ENCODE measurements around the gene MCOLN3.

Gene MCOLN3

GRCh38 chr1:85061711-85062424 is 13.6 kb upstream of the MCOLN3 start:
- H3K9me3 ChIP-seq (ENCODE audit: control insufficient read depth, insufficient read depth, low read length) = no peaks in the 10 kb centered on the region
- H3K4me1 ChIP-seq (ENCODE audit: insufficient read depth, low read length) = no peaks in the 10 kb centered on the region
- peak overlapping the region; percentile 64; the same call in 1 of the 2 replicates for H3K9ac ChIP-seq (ENCODE audit: low read depth, low read length)
- H3K36me3 ChIP-seq (ENCODE audit: insufficient read depth, low read length) = no peaks in the 10 kb centered on the region

- Histone ChIP-seq H3K4me1 (ENCODE audit: insufficient read depth, low read length) (no peaks in the 10 kb centered on the region), H3K9me3 (ENCODE audit: control insufficient read depth, insufficient read depth, low read length) (no peaks in the 10 kb centered on the region), H3K9ac (ENCODE audit: low read depth, low read length) (no peak overlapping the region), H3K36me3 (ENCODE audit: insufficient read depth, low read length) (no peaks in the 10 kb centered on the region)
These were observed 11.7 kb upstream of the MCOLN3 start for GRCh38 chr1:85060038-85060437.

GRCh38 chr1:85059563-85059962 is 11.3 kb upstream of the MCOLN3 start:
- no peaks in the 10 kb centered on the region for H3K36me3 ChIP-seq (ENCODE audit: insufficient read depth, low read length)
- H3K4me1 ChIP-seq (ENCODE audit: insufficient read depth, low read length) = no peaks in the 10 kb centered on the region
- H3K9me3 ChIP-seq (ENCODE audit: control insufficient read depth, insufficient read depth, low read length) = no peaks in the 10 kb centered on the region
- H3K9ac ChIP-seq (ENCODE audit: low read depth, low read length) = no peak overlapping the region

- H3K36me3 ChIP-seq (ENCODE audit: insufficient read depth, low read length) = no peaks in the 10 kb centered on the region
- H3K9me3 ChIP-seq (ENCODE audit: control insufficient read depth, insufficient read depth, low read length) = no peaks in the 10 kb centered on the region
- H3K9ac ChIP-seq (ENCODE audit: low read depth, low read length) = no peak overlapping the region
- no peaks in the 10 kb centered on the region for H3K4me1 ChIP-seq (ENCODE audit: insufficient read depth, low read length)
These were observed 10.5 kb upstream of the MCOLN3 start for GRCh38 chr1:85058786-85059185.

- H3K9me3 ChIP-seq (ENCODE audit: control insufficient read depth, insufficient read depth, low read length) = no peaks in the 10 kb centered on the region
- H3K4me1 ChIP-seq (ENCODE audit: insufficient read depth, low read length) = no peaks in the 10 kb centered on the region
- H3K9ac ChIP-seq (ENCODE audit: low read depth, low read length) = no peak overlapping the region
- H3K36me3 ChIP-seq (ENCODE audit: insufficient read depth, low read length) = no peaks in the 10 kb centered on the region
These were observed 10.0 kb upstream of the MCOLN3 start for GRCh38 chr1:85058311-85058710.

- no peaks in the 10 kb centered on the region for H3K9me3 ChIP-seq (ENCODE audit: control insufficient read depth, insufficient read depth, low read length)
- H3K9ac ChIP-seq (ENCODE audit: low read depth, low read length) = no peak overlapping the region
- no peaks in the 10 kb centered on the region for H3K4me1 ChIP-seq (ENCODE audit: insufficient read depth, low read length)
- H3K36me3 ChIP-seq (ENCODE audit: insufficient read depth, low read length) = no peaks in the 10 kb centered on the region
These were observed 6.4 kb upstream of the MCOLN3 start for GRCh38 chr1:85054664-85055063.

GRCh38 chr1:85049735-85050166 is 1.5 kb upstream of the MCOLN3 start:
- Histone ChIP-seq H3K9ac (ENCODE audit: low read depth, low read length) (peak overlapping the region; percentile 26; the same call in 1 of the 2 replicates), H3K9me3 (ENCODE audit: control insufficient read depth, insufficient read depth, low read length) (no peaks in the 10 kb centered on the region), H3K36me3 (ENCODE audit: insufficient read depth, low read length) (no peaks in the 10 kb centered on the region), H3K4me1 (ENCODE audit: insufficient read depth, low read length) (peaks cover 4% of the 10 kb centered on the region; the same call in 1 of the 2 replicates)

- Histone ChIP-seq H3K4me1 (ENCODE audit: insufficient read depth, low read length) (peaks cover 8% of the 10 kb centered on the region; the same call in 1 of the 2 replicates), H3K9ac (ENCODE audit: low read depth, low read length) (peak overlapping the region; percentile 67), H3K9me3 (ENCODE audit: control insufficient read depth, insufficient read depth, low read length) (no peaks in the 10 kb centered on the region), H3K36me3 (ENCODE audit: insufficient read depth, low read length) (no peaks in the 10 kb centered on the region)
These were observed 616 bp downstream of the MCOLN3 start for GRCh38 chr1:85047472-85048295.

GRCh38 chr1:85047144-85047471 is 1.2 kb downstream of the MCOLN3 start:
- Histone ChIP-seq H3K4me1 (ENCODE audit: insufficient read depth, low read length) (peaks cover 12% of the 10 kb centered on the region; the same call in 1 of the 2 replicates), H3K36me3 (ENCODE audit: insufficient read depth, low read length) (no peaks in the 10 kb centered on the region), H3K9ac (ENCODE audit: low read depth, low read length) (peak overlapping the region; percentile 67; the same call in 1 of the 2 replicates), H3K9me3 (ENCODE audit: control insufficient read depth, insufficient read depth, low read length) (no peaks in the 10 kb centered on the region)

GRCh38 chr1:85042413-85042812 is 5.9 kb downstream of the MCOLN3 start:
- Histone ChIP-seq H3K9me3 (ENCODE audit: control insufficient read depth, insufficient read depth, low read length) (no peaks in the 10 kb centered on the region), H3K9ac (ENCODE audit: low read depth, low read length) (no peak overlapping the region), H3K36me3 (ENCODE audit: insufficient read depth, low read length) (no peaks in the 10 kb centered on the region), H3K4me1 (ENCODE audit: insufficient read depth, low read length) (peaks cover 10% of the 10 kb centered on the region; the same call in 1 of the 2 replicates)

GRCh38 chr1:85041793-85042192 is 6.5 kb downstream of the MCOLN3 start:
- Histone ChIP-seq H3K36me3 (ENCODE audit: insufficient read depth, low read length) (no peaks in the 10 kb centered on the region), H3K9ac (ENCODE audit: low read depth, low read length) (no peak overlapping the region), H3K4me1 (ENCODE audit: insufficient read depth, low read length) (peaks cover 10% of the 10 kb centered on the region; the same call in 1 of the 2 replicates), H3K9me3 (ENCODE audit: control insufficient read depth, insufficient read depth, low read length) (no peaks in the 10 kb centered on the region)

- no peak overlapping the region for H3K9ac ChIP-seq (ENCODE audit: low read depth, low read length)
- H3K4me1 ChIP-seq (ENCODE audit: insufficient read depth, low read length) = no peaks in the 10 kb centered on the region
- no peaks in the 10 kb centered on the region for H3K9me3 ChIP-seq (ENCODE audit: control insufficient read depth, insufficient read depth, low read length)
- H3K36me3 ChIP-seq (ENCODE audit: insufficient read depth, low read length) = no peaks in the 10 kb centered on the region
These were observed 15.1 kb downstream of the MCOLN3 start for GRCh38 chr1:85033221-85033620.

- Histone ChIP-seq H3K36me3 (ENCODE audit: insufficient read depth, low read length) (no peaks in the 10 kb centered on the region), H3K9ac (ENCODE audit: low read depth, low read length) (no peak overlapping the region), H3K4me1 (ENCODE audit: insufficient read depth, low read length) (no peaks in the 10 kb centered on the region), H3K9me3 (ENCODE audit: control insufficient read depth, insufficient read depth, low read length) (no peaks in the 10 kb centered on the region)
These were observed 17.8 kb downstream of the MCOLN3 start for GRCh38 chr1:85030536-85030935.

- Histone ChIP-seq H3K9ac (ENCODE audit: low read depth, low read length) (no peak overlapping the region), H3K36me3 (ENCODE audit: insufficient read depth, low read length) (no peaks in the 10 kb centered on the region), H3K9me3 (ENCODE audit: control insufficient read depth, insufficient read depth, low read length) (no peaks in the 10 kb centered on the region), H3K4me1 (ENCODE audit: insufficient read depth, low read length) (no peaks in the 10 kb centered on the region)
These were observed 20.1 kb downstream of the MCOLN3 start for GRCh38 chr1:85028151-85028550.
